HG02678 (cell line): ENCODE measurements around the gene ZFHX2.
"Not testable (repeated sequence)": the region's sequence is repeated elsewhere in the genome, so short reads cannot be mapped to it uniquely, and the experiment has no call there.

Source experiments
- ATAC-seq: cut with Tn5 transposase; IDR thresholded peaks from one replicate; pipeline ENCODE4 v1.9.1; 2021; ENCODE audit warnings: mild to moderate bottlenecking, moderate library complexity; ENCODE audit not compliant: unreplicated experiment

The ZFHX2 gene

GRCh38 chr14:23551266-23552028 lies at the start of gene ZFHX2:
Gene ZFHX2, minus strand, starts transcription at chr14:23551765. Its CDS starts 16,440 bp downstream, at chr14:23535325.
- peak; percentile 51 for ATAC-seq

DNA sequence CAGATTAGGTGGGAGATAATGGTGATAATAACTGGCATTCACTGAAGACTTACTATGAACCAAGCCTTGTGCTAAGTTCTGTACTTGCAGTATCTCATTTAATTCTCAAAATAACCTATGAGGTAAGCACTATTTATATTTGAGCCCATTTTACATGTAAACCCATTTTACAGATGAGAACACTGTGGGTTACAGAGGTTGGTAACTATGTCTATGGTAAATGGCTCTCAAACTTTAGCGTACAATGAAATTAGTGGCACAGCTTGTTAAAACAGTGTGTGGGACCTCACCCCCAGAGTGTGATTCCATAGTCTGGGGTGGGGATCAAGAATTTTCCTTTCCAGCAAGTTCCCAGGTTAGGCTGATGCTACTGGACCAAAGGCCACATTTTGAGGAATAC lies 49.2 kb upstream of the ZFHX2 start:
- ATAC-seq: no peak

DNA sequence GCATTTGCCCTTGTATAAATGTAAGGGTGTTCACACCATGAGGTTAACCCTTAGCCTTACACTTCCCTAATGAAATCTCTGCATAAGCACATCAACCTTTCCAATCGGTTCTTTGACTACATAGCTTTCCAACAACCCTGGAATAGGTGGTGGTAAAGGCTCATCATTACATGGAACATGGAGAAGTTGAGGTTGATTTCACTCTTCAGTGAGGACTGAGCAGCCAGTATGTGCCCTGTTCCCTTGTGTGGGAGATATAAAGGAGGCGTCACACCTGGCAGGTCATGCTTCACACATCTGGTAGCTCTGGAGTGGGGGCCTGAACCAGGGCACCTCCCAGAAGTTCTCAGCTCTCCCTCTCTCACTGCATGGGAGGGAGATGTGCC lies 48.8 kb upstream of the ZFHX2 start:
- no peak for ATAC-seq

DNA sequence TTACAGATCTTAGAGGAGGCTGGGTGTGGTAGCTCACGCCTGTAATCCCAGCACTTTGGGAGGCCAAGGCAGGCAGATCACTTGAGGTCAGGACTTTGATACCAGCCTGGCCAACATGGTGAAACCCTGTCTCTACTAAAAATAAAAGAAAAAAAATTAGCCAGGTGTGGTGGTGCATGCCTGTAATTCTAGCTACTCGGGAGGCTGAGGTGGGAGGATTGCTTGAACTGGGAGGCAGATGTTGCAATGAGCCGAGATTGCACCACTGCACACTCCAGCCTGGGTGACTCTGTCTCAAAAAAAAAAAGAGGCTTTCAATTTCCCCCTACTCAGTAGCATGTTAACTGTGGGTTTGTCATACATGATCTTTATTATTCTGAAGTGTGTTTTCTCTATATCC lies 42.6 kb upstream of the ZFHX2 start:
- not testable (repeated sequence) for ATAC-seq

- no peak for ATAC-seq
Measured at GRCh38 chr14:23590198-23590597, 38.6 kb upstream of the ZFHX2 start.

DNA sequence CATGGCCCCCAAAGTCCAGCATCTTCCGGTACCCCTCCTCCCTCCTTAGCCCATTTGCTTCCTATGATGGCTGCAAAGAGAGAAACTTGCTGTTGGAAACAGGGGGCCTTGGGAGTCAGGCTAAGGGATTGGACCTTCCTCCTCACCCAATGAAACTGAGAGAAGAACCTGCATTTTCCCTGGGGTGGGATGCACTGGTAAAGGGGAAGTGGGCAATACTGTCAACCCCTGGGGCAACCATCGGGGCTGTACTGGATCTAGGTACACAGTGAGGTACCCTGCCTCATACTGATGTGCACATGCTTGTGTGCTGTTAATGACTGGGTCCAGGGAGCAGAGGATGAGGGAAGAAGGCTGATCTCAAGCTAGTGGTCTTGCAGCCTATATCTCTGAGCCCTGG lies 38.0 kb upstream of the ZFHX2 start:
- ATAC-seq: no peak

DNA sequence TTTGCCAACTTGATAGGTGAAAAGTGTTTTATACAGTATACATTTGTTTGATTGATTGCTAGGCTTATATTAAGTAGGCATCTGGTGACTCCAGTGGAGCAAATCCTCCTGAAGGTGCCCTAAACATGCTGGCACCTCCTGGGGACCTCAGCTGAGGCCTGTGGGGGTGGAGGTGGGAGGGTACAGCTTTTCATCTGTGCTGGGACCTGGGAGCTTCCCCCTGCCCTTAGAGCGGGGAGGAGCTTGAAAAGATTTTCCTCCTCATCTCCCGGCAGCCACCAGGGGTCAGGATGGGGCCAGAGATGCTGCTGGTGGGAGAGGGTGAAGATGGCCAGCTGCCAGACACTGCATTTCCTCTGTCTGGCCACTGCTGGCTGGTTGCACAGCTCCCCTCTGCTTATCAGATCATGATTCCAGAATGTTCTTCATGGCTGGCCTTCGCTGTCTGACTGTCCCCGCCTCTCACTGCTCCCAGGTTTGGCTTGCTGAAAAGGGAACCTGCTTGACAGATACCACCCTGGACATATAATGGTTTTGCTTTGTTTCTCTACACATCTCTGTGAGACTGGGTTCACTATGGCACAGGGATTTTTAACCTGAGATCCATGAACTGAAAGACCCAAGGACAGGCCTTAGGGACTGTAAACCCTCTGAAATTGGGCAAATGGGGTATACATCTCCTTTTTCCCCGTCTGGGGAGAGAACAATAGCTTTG lies 37.5 kb upstream of the ZFHX2 start:
- peak; percentile 97 for ATAC-seq

DNA sequence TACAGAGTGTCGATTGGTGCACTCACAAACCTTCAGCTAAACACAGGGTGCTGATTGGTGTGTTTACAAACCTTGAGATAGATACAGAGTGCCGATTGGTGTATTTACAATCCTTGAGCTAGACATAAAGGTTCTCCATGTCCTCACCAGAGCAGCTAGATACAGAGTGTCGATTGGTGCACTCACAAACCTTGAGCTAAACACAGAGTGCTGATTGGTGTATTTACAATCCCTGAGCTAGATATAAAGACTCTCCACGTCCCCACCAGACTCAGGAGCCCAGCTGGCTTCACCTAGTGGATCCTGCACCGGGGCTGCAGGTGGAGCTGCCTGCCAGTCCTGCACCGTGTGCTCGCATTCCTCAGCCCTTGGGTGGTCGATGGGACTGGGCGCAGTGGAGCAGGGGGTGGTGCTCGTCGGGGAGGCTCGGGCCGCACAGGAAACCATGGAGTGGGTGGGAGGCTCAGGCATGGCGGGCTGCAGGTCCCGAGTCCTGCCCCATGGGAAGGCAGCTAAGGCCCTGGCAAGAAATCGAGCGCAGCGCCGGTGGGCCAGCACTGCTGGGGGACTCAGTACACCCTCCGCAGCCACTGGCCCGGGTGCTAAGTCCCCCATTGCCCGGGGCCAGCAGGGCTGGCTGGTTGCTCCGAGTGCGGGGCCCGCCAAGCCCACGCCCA lies 33.1 kb upstream of the ZFHX2 start:
- ATAC-seq: not testable (repeated sequence)

GRCh38 chr14:23583761-23584526 lies 32.4 kb upstream of the ZFHX2 start:
- ATAC-seq: not testable (repeated sequence)

- no peak for ATAC-seq
Measured at GRCh38 chr14:23582906-23583760, 31.6 kb upstream of the ZFHX2 start.

DNA sequence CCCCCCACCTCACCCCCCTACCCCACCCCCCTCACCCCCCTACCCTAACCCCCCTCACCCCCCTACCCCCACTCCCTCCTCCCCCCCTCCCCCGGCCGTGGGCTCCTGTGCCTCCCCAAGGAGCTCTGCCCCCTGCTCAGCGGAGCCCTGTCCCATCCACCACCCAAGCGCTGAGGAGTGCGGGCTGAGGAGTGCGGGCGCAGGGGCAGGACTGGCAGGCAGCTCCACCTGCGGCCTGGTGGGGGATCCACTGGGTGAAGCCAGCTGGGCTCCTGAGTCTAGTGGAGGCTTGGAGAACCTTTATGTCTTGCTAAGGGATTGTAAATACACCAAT lies 29.4 kb upstream of the ZFHX2 start:
- no peak for ATAC-seq

DNA sequence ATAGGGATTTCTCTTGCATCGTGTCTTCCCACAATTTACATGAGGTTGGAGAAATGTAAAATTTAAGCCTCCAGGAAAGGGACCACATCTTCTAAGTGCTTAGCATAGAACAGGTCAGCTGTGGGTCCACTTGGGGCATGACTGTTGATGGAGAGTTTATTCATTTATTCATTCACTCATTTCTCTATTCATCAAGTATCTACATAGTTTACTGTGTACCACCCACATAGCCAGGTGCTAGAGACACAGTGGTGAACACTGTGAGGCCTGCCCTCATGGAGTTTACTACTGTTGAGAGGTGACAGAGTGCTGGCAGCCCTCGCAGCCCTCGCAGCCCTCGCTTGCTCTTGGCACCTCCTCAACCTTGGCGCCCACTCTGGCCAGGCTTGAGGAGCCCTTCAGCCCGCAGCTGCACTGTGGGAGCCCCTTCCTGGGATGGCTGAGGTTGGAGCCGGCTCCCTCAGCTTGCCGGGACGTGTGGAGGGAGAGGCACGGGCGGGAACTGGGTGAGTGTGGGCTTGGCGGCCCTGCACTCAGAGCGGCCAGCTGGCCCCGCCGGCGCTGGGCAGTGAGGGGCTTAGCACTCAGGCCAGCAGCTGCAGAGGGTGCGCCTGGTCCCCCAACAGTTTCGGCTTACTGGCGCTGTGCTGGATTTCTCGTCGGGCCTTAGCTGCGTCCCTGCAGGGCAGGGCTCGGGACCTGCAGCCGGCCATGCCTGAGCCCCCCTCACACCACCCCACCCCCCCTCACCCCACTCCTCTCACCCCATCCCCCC lies 28.8 kb upstream of the ZFHX2 start:
- ATAC-seq: no peak

GRCh38 chr14:23579739-23580138 lies 28.2 kb upstream of the ZFHX2 start:
- ATAC-seq: no peak

GRCh38 chr14:23579311-23579630 lies 27.7 kb upstream of the ZFHX2 start:
- ATAC-seq: no peak

GRCh38 chr14:23578560-23579310 lies 27.2 kb upstream of the ZFHX2 start, which contains the start of gene JPH4:
Gene JPH4, minus strand, starts transcription at chr14:23578790. Its CDS starts 1,337 bp downstream, at chr14:23577453.
- ATAC-seq: no peak

- ATAC-seq: no peak
Measured at GRCh38 chr14:23577710-23578392, 26.3 kb upstream of the ZFHX2 start.

- no peak for ATAC-seq
Measured at GRCh38 chr14:23577004-23577681, 25.6 kb upstream of the ZFHX2 start.
